Stimulated activated naive B cell treated with anti-CD40 and anti-IgM and Interleukin-4, amounts not matched to agents 10 μg/mL and 1 μg/mL and 100 μg/mL, for 72 hours (primary cell): ENCODE data around the gene CKM.
"Not testable (repeated sequence)": the region's sequence is repeated elsewhere in the genome, so short reads cannot be mapped to it uniquely, and the experiment has no call there.

ENCODE experiments used
- ATAC-seq, 2 donors: fragments of 150-1000 bp; cut with Tn5 transposase; replicated peaks; 2 replicates each; pipeline ENCODE4 v1.10.0; 2021; ENCODE audit warnings: moderate library complexity in 1 of 2
- DNase-seq: peaks from one replicate; pipeline ENCODE4 v3.0.0; 2021
- H3K27ac Mint-ChIP-seq: one replicate; pipeline ENCODE4 v1.8.0; 2022; ENCODE audit warnings: mild to moderate bottlenecking, mixed read lengths
- H3K27me3 Mint-ChIP-seq, 2 donors: one replicate each; pipeline ENCODE4 v1.8.0; 2022; ENCODE audit warnings: mixed read lengths in 2 of 2
- H3K36me3 Mint-ChIP-seq, 2 donors: one replicate each; pipeline ENCODE4 v1.8.0; 2022; ENCODE audit warnings: mixed read lengths in 2 of 2, mild to moderate bottlenecking in 1 of 2
- H3K4me1 Mint-ChIP-seq, 2 donors: one replicate each; pipeline ENCODE4 v1.8.0; 2022; ENCODE audit warnings: mixed read lengths in 2 of 2, mild to moderate bottlenecking in 1 of 2
- H3K4me3 Mint-ChIP-seq, 2 donors: one replicate each; pipeline ENCODE4 v1.8.0; 2022; ENCODE audit warnings: mild to moderate bottlenecking in 2 of 2, mixed read lengths in 2 of 2, moderate library complexity in 1 of 2
- H3K9me3 Mint-ChIP-seq, 2 donors: one replicate each; pipeline ENCODE4 v1.8.0; 2022; ENCODE audit warnings: mixed read lengths in 2 of 2, mild to moderate bottlenecking in 1 of 2

Gene CKM

DNA sequence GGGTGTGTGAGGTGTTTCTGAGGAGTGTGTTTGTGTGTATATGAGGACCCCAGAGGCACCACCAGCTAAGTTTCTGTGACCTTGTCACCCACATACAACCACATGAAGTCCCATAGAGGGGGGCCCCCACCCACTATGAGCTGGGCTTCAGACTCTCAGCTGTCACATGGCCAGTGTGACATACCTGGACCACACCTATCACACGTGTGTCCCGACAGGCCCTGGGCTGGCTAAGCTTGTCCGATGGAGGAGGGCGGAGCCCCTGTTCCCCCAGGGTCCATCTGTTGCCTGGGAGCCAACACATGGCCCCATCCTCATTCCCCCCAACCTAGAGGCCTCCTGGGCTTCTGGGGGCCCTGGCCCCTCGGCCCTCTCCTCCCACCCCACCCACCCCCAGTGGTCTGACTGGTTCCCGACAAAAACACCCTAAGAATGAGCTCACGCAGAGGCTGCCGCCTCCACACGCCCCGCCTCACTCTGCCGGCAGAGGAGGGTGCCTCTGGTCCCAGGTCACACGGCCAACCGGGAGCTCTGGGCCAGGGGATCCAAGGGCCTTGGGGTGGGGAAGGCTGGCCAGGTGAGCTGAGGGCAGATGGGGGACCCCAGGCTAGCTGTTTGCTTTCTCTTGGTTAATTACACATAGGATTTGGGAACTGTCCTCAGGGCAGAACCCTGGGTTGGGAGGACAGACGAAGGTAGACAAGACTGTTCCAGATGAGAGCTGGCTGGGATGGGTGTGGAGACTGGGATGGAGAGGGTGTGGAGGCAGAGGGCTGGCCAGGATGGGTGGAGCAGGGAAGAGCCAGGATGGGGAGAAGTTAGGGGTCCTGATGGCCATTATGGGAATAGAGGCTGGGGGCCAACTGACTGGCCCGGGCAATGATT is 22.2 kb upstream of the CKM start:
- no peaks in the 10 kb centered on the region for H3K9me3 Mint-ChIP-seq
- H3K36me3 Mint-ChIP-seq = peaks cover 5 to 8% of the 10 kb centered on the region in 2 donors
- DNase-seq = no peak
- peaks cover 2 to 6% of the 10 kb centered on the region in 2 donors for H3K4me1 Mint-ChIP-seq
- ATAC-seq = no peak
- H3K27ac Mint-ChIP-seq = no peak overlapping the region
- H3K4me3 Mint-ChIP-seq = no peak overlapping the region
- peaks cover 22 to 28% of the 10 kb centered on the region in 2 donors for H3K27me3 Mint-ChIP-seq

DNA sequence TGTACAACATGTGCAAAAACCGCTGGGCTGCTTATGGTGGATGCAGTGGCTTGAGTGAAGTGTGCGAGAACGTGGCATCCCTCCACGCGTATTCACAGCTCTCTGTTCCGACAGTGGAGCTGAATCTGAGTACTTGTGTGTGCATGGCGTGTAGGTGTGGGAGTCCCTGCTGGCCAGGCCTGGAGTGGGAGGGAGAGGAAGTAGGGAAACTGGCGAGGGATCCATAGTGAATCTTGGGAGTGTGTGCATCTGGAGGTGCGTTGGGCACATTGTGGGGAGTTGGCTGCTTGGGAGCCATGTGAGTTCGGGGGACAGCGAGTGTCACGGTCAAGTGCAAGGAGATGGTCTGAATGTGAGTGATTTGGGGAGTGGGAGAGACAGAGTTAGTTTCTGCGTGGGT is 20.2 kb upstream of the CKM start:
- ATAC-seq = no peak

DNA sequence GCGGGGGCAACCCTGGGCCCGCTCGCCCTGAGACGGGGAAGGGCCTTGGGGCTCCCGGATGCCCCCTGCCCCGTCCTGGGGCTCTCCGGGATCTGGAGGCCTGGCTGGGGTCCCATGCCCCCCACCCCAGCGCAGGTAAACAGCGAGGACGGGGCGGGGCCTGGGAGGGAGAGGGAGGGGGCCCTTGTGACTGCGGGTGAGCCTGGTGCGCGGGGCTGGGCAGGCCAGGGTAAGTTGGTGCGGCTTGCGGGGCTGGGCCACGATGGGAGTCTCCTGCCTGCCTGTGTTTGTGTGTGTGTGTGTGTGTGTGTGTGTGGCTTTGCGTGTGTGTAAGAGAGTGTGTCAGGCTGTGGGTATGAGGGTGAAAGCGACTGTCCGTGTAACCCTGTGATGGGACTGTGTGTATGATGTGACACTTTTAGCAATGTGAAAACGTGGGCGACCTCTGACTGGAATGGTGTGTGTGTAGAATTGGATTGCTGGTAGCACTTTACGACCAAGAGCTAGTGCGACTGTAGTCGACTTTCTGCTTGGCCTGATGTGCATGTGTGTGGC is 18.3 kb upstream of the CKM start:
- Mint-ChIP-seq H3K36me3 (no peaks in the 10 kb centered on the region), H3K9me3 (no peaks in the 10 kb centered on the region), H3K27me3 (peaks cover 32 to 38% of the 10 kb centered on the region in 2 donors), H3K4me3 (no peak overlapping the region), H3K27ac (no peak overlapping the region), H3K4me1 (peaks cover 6 to 12% of the 10 kb centered on the region in 2 donors)
- no peak for ATAC-seq
- no peak for DNase-seq

More for the DNA sequence above, 20.2 kb upstream of the CKM start:
- H3K27me3 Mint-ChIP-seq = peaks cover 27 to 40% of the 10 kb centered on the region in 2 donors
- no peak overlapping the region for H3K4me3 Mint-ChIP-seq
- peaks cover 6 to 12% of the 10 kb centered on the region in 2 donors for H3K4me1 Mint-ChIP-seq
- H3K36me3 Mint-ChIP-seq = no peaks in the 10 kb centered on the region
- H3K27ac Mint-ChIP-seq = no peak overlapping the region
- H3K9me3 Mint-ChIP-seq = no peaks in the 10 kb centered on the region
- no peak for DNase-seq

DNA sequence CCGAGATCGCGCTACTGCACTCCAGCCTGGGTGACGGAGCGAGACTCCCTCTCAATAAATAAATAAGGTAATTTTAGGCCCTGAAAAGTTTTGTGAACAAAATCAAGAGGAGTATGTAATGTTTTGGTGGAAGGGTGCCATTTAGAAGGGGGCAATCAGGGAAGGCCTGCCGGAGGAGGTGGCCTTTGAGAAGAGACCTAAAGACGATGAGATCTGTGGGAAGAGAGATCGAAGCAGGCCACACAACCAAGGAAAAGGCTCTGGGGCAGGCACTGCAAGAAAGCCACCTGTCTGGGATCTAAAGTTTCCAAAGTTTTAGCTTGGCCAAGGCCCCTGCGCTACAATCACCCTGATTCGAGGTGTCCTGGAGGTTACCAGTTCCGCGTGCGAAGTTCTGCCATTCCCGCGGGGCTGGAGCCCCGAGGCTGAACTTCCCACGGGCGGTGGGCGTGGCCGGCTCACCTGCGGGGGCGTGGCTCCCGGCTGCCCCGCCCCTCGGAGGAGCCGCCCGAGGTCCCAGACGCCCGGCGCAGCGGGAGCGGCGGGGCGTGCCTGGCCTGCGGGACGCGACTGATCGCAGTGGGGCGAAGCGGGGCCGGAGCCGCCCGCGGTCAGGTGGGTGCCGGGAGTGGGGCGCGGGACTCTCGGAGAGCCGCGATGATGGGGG is 17.7 kb upstream of the CKM start, which contains the start of gene KLC3:
Gene KLC3 (plus strand): TSS at position 519 of the 667 bp plus-strand sequence. CDS start 4,792 bp downstream, outside the sequence.
- Mint-ChIP-seq H3K4me1 (peaks cover 6 to 12% of the 10 kb centered on the region in 2 donors), H3K36me3 (no peaks in the 10 kb centered on the region), H3K27ac (peak within 1 kb of the TSS; percentile 70), H3K9me3 (no peaks in the 10 kb centered on the region), H3K4me3 (peak within 1 kb of the TSS; percentile 46 to 67), H3K27me3 (peaks cover 30 to 31% of the 10 kb centered on the region in 2 donors)
- DNase-seq (no peak), ATAC-seq (peak in 1 of 2 donors; percentile 19)

DNA sequence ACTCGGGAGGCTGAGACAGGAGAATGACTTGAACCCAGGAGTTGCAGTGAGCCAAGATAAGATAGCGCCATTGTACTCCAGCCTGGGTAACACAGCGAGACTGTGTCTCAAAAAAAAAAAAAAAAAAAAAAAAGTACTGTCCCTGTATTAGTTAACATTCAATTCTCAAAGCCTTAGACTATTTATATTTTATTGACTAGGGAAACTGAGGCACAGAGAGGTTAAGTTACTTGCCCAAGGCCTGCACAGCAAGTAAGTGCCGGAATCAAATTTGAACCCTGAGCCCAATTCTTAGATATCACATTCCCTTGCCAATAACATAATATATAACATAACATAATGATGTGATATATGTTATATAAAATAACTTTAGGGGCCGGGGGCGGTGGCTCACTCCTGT is 17.0 kb upstream of the CKM start:
- DNase-seq = no peak
- no peak overlapping the region for H3K4me3 Mint-ChIP-seq
- ATAC-seq = no peak
- H3K9me3 Mint-ChIP-seq = no peaks in the 10 kb centered on the region
- H3K4me1 Mint-ChIP-seq = peaks cover 6 to 12% of the 10 kb centered on the region in 2 donors
- peaks cover 24 to 26% of the 10 kb centered on the region in 2 donors for H3K27me3 Mint-ChIP-seq
- no peak overlapping the region for H3K27ac Mint-ChIP-seq
- H3K36me3 Mint-ChIP-seq = no peaks in the 10 kb centered on the region

DNA sequence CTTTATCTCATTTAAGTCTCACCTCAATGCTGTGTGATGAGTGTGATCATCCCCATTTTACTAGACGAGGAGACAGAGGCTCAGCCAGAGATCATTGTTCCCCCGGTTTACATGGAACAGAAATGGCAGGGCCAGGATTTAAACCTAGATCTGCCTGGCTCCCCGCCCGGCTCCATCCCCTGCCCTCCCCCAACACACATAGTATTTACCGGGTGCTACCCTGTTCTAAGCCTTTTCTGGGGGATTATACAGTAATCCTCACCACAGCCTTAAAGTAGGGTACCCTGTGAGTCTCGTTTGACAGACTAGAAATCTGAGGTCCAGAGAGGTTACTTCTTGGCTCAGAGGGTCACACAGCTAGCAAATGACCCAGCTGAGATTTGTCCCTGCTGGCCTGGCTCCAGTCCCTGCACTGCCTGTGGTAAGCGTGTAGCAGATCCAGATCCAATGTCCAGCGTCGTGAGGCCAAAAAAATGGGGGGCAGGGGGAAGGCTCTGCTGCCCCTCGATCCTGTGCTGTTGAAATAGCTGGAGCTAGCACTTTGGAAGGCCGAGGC is 14.1 kb upstream of the CKM start:
- ATAC-seq (no peak), DNase-seq (no peak)
- Mint-ChIP-seq H3K27ac (no peak overlapping the region), H3K9me3 (no peaks in the 10 kb centered on the region), H3K4me3 (no peak overlapping the region), H3K4me1 (peaks cover 6 to 12% of the 10 kb centered on the region in 2 donors), H3K27me3 (peaks cover 25 to 26% of the 10 kb centered on the region in 2 donors), H3K36me3 (no peaks in the 10 kb centered on the region)

DNA sequence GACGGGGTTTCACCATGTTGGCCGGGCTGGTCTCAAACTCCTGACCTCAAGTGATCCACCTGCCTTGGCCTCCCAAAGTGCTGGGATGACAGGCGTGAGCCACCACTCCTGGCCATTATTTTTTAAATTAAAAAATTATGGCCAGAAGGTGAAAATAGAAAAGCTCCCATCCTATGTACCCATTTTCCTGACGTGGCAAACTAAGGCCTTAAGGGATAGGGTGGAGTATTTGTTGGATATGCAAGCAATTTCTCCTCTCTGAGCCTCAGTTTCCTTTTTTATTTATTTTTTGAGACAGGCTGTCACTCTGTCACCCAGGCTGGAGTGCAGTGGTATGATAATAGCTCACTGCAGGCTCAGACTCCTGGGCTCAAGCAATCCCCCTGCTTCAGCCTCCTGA is 12.2 kb upstream of the CKM start:
- DNase-seq, H3K4me1 Mint-ChIP-seq, H3K36me3 Mint-ChIP-seq, H3K9me3 Mint-ChIP-seq, ATAC-seq, H3K4me3 Mint-ChIP-seq, H3K27ac Mint-ChIP-seq: not testable (repeated sequence)
- H3K27me3 Mint-ChIP-seq = peaks cover 25 to 28% of the 10 kb centered on the region in 2 donors

DNA sequence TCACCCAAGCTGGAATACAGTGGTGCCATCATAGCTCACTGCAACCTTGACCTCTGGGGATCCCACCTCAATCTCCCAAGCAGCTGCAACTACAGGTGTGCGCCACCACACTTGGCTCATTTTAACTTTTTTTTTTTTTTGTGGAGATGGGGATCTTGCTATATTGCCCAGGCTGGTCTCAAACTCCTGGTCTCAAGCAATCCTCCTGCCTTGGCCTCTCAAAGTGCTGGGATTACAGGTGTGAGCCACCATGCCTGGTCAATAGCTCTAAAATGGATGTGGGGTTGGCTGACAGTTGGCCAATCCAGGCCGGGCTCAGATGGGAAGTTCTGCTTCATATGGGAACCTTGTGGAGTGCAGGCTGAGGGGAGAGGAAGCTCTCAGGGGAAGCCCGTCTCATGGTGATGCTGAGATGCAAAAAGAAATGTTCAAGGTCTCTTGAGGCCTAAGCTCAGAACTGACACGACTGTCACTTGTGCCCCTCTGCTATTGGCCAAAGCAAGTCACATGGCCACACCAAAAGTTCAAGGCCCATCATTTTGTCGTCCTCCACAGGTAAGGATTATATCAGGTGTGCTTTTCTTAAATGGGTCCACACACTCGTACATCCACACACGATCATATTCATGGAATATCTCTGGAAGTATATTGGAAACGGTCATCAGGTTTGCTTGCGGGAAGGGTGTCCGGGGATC is 11.1 kb upstream of the CKM start:
- DNase-seq = no peak
- Mint-ChIP-seq H3K27ac (no peak overlapping the region), H3K9me3 (no peaks in the 10 kb centered on the region), H3K27me3 (peaks cover 16 to 27% of the 10 kb centered on the region in 2 donors), H3K4me1 (peaks cover 4 to 5% of the 10 kb centered on the region in 2 donors), H3K36me3 (no peaks in the 10 kb centered on the region), H3K4me3 (no peak overlapping the region)
- peak in 1 of 2 donors; percentile 29 for ATAC-seq

DNA sequence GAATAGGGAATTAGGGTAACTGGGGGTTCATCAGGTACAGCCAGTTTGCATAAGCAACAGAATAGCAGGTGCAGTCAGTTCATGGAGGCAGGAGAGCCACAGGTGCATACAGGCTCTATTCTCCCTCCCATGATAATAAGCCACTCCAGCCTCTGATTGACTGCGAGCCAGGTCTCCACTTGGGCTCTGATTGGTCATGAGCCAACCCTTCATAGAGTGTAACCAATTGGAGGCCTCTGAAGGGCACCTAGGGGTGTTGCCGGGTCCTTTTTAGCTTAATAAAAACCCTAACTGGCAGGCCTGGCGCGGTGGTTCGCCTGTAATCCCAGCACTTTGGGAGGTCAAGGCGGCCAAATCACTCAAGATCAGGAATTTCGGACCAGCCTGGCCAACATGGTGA is 8.7 kb upstream of the CKM start:
- Mint-ChIP-seq H3K36me3 (no peaks in the 10 kb centered on the region), H3K9me3 (no peaks in the 10 kb centered on the region), H3K4me1 (peaks cover 1 to 3% of the 10 kb centered on the region in 2 donors), H3K27me3 (peaks cover 12 to 17% of the 10 kb centered on the region in 2 donors), H3K4me3 (no peak overlapping the region), H3K27ac (no peak overlapping the region)
- ATAC-seq (no peak), DNase-seq (no peak)

DNA sequence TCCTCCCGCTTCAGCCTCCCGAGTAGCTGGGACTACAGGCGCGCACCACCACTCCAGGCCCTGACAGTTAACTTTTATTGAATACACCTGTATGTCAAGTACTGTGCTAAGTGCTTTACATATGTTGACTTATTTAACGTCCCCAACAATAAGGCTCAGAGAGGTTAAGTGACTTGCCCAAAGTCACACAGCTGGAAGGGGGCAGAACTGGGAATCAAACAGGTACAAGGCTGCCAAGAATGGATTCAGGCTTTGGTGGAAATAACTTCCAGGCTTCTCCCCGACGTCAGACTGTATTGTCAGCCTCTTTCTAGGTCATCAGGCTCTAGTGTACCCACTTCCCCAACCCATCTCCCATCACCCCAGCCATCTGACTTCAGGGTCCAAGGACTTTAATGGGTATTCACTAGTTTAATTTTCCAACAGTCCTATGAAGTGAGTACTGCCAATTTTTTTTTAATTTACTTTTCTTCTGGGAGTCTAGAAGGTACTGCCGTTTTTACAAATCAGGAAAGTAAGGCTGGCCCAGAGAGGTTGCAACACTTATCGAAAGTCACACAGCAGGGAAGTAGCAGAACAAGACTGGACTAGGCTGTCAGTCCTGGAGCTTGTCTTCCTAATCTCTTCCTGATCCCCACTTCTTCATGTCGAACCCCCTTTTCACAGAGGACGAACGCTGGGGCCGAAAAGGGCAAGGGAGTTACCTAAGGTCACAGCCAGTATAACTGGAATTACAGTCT is 4.9 kb upstream of the CKM start:
- Mint-ChIP-seq H3K4me3 (no peak overlapping the region), H3K27ac (no peak overlapping the region), H3K9me3 (no peaks in the 10 kb centered on the region), H3K27me3 (peaks cover 30 to 38% of the 10 kb centered on the region in 2 donors), H3K4me1 (peaks cover 4 to 14% of the 10 kb centered on the region in 2 donors), H3K36me3 (no peaks in the 10 kb centered on the region)
- no peak for DNase-seq
- no peak for ATAC-seq

DNA sequence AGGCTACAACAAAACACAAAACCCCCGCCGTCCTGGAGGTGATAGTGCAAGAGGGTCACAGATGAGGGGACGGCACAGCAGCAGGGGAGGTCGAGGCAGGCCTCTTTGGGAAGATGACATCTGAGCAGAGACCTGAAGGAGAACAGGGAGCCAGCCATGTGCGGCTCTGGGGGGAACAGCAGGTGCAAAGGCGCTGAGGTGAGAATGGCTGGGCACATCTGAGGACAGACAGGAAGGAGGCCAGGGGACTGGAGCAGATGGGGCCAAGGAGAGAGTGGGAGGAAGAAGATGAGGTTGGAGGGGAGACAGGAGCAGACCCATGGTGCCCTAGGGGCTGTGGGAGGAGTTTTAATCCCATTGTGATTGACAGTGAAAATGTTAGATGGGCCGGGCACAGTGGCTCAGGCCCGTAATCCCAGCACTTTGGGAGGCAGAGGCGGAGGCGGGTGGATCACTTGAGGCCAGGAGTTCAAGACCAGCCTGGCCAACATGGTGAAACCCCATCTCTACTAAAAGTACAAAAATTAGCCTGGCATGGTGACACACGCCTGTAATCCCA is 1.8 kb upstream of the CKM start:
- Mint-ChIP-seq H3K36me3 (no peaks in the 10 kb centered on the region), H3K27ac (no peak overlapping the region), H3K4me1 (peaks cover 4 to 14% of the 10 kb centered on the region in 2 donors), H3K27me3 (peaks cover 39 to 47% of the 10 kb centered on the region in 2 donors), H3K9me3 (no peaks in the 10 kb centered on the region), H3K4me3 (no peak overlapping the region)
- no peak for ATAC-seq
- DNase-seq = no peak

DNA sequence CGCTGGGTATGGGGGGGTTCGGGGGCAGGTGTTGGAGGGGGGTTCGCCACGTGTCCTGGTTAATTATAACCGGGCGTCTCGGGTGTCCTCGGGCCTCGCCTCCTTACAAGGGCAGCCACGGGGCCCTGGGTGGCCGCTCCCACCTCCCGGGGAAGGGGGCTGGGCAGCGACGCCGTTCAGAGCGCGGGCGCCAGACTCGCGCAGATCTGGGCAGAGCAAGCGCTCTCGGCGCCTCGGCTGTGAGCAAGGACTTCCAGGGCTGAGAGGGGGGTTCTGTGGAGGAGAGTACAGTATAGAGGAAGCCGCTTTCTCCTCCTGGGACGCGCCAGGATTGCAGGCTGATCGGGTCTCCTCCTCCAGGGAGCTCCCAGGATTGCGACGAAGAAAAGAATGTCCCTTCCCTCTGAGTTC is 1.0 kb upstream of the CKM start:
- no peak for ATAC-seq
- Mint-ChIP-seq H3K36me3 (no peaks in the 10 kb centered on the region), H3K4me1 (peaks cover 4 to 14% of the 10 kb centered on the region in 2 donors), H3K27me3 (peaks cover 39 to 49% of the 10 kb centered on the region in 2 donors), H3K27ac (no peak overlapping the region), H3K4me3 (no peak overlapping the region), H3K9me3 (no peaks in the 10 kb centered on the region)
- DNase-seq = no peak

DNA sequence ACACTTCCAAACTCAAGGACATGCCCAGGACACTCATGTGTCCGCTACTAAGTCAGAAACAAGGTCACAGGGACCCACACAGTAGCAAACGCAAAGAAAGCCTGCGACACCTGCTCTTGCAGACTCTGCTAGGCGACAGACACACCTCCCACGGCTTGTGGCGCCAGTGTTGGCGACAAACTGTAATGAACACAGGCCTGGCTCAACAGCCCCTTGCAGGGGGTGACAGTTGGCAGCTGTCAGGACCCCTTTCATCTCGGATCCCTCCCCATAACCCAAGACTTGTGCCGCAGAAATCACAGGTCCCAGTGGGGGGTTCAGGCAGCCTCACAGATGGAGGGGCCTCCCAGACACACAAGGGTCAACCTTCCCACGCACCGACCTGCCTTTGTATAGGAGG is 364 bp downstream of the CKM start:
- H3K27me3 Mint-ChIP-seq = peaks cover 49 to 56% of the 10 kb centered on the region in 2 donors
- no peaks in the 10 kb centered on the region for H3K9me3 Mint-ChIP-seq
- H3K4me3 Mint-ChIP-seq = no peak overlapping the region
- ATAC-seq = no peak
- no peak overlapping the region for H3K27ac Mint-ChIP-seq
- peaks cover 0 to 3% of the 10 kb centered on the region in 2 donors for H3K36me3 Mint-ChIP-seq
- no peak for DNase-seq
- H3K4me1 Mint-ChIP-seq = peaks cover 4 to 14% of the 10 kb centered on the region in 2 donors
